GM21723 (cell line): ENCODE measurements around the gene SOBP.
"Not testable (repeated sequence)": the region's sequence is repeated elsewhere in the genome, so short reads cannot be mapped to it uniquely, and the experiment has no call there.

Experiments used
- ATAC-seq: cut with Tn5 transposase; IDR thresholded peaks from one replicate; pipeline ENCODE4 v1.9.1; 2021; ENCODE audit warnings: mild to moderate bottlenecking, moderate library complexity; ENCODE audit not compliant: unreplicated experiment

The SOBP gene

GRCh38 chr6:107546691-107547450 lies 57.0 kb downstream of the SOBP start:
- no peak for ATAC-seq

DNA sequence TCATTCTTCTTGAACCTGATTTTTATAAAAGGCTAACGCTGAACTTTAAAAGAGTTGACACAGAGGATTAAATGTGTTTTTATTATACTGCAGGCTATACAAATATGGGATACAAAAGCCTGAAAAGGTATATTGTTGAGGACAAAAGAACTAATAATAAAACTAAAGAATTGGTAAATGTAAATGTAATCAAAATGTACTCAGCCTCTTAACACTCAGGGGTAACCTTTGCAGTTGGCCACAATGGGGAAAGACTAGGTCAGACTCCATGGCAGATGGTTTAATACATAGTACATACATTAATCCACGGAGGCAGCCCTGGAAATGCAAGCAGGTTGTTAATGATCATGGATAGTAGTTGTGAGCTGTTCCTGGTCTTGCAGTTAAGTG lies 57.5 kb downstream of the SOBP start:
- ATAC-seq = no peak

GRCh38 chr6:107550241-107550840 lies 60.4 kb downstream of the SOBP start:
- ATAC-seq = no peak

DNA sequence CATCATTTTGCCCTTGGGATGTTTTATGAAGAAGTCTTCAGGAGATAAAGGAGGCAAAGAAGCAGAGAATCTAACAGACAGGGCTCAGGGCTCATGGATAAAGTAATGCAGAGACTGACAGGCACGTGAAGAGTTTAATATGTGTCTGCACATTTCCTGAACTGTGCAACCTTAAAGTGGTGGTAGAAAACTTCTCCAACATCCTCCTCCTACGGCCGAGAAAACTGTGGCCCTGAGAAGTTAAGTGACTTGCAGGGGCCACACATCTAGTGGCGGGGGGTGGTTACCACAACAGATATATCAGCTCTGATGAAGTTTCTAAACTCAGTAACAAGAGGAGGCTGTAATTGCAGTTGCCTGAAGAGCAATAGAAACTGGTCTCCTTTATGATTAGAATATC lies 61.0 kb downstream of the SOBP start:
- no peak for ATAC-seq

GRCh38 chr6:107553121-107553520 lies 63.2 kb downstream of the SOBP start:
- not testable (repeated sequence) for ATAC-seq

DNA sequence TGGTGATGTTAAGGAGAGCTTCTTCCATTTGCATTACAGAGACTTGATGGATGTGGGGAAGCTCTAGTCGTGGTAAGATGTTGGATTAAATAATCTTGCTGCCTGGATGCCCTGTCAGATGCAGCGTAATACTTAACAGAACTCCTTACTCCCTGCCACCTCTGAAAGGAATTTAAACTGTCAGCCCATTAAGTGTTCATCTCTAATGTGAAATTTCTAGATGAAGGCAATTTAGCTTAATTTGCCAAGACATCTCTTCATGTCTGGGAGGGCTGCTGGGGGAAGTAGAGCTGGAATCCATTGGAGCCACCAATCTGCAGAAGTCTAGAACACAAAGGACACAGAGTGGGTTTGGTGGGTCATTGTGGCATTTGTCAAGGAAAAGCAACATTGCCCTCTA lies 64.4 kb downstream of the SOBP start:
- no peak for ATAC-seq

- ATAC-seq = no peak
Observed at GRCh38 chr6:107554918-107555317, 65.0 kb downstream of the SOBP start.

DNA sequence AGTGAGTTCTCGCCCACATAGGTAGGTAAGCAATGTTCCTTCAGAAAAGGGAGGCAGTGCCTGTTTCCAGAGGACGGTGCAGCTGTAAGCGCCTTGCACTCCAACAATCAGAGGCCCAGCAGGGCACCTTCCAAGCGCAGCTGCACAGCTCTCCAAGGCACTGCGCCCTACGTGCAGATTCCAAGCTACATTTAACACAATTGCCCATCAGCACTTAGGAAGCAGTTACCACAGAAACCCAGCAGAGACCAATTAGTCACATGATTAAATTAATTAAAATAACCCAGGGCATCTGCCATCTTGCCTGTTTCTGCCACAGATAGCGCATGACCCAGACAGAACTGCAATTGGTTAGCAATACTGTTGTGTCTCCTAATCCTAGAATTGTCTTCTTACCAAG lies 65.5 kb downstream of the SOBP start:
- ATAC-seq = no peak

DNA sequence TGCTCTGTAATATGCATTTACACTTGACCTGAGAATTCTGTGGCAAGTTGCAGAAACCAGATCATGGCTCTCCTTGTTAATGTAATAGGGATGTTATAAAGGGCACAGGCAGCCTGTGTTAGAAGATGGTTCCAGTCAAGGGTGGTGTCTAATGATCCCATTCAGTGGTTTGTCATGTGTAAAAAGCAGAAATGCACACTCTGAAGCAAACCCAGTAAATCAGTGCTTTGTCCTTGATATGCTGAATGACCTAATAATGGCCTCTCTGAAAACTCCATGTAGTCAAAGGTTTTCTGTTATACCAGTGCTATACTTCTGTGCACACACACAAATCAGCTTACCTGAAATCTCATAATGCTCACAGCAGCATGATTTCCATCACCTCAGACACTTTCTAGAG lies 66.2 kb downstream of the SOBP start:
- ATAC-seq = no peak

DNA sequence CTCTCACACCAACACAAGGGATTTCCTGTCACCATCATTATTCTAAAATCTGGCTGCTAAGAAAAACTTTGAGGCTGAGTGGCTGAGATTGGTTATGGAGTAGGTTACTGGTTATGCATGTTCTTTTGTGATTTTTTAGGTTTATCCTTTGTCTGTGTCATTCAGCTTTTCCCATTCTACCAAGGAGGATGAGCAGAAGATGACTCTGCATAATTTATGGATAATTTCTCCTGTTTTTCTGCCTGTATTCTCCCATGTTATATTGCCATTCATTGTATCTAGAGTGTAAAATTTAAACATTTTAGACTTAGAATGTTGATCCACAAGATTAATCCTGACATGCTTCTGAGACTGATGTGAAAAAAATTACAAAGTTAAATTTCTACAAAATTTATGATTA lies 67.8 kb downstream of the SOBP start:
- no peak for ATAC-seq

GRCh38 chr6:107560657-107561056 lies 70.7 kb downstream of the SOBP start:
- ATAC-seq = no peak

DNA sequence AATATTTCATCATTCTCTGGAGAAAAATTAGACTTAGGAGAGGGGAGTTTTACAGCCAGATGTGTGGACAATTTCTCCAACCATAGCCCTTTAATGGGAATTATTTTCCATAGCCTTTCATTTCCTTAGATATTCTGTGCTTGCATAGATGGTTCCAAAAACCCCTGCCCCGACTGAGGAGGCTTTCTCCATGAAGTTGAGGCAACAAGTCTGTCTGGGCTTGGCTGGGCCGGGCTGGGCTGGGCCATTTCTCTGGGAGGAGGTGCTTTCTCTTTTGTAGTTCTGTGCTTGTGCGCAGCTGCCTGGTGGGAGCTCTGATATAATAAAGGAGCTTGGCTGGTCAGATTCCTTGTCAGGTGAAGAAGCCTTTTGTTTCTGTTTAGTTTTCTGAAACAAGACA lies 71.4 kb downstream of the SOBP start:
- ATAC-seq = no peak

- ATAC-seq = no peak
Observed at GRCh38 chr6:107563694-107564588, 74.0 kb downstream of the SOBP start.

GRCh38 chr6:107564589-107564951 lies 74.7 kb downstream of the SOBP start:
- no peak for ATAC-seq

DNA sequence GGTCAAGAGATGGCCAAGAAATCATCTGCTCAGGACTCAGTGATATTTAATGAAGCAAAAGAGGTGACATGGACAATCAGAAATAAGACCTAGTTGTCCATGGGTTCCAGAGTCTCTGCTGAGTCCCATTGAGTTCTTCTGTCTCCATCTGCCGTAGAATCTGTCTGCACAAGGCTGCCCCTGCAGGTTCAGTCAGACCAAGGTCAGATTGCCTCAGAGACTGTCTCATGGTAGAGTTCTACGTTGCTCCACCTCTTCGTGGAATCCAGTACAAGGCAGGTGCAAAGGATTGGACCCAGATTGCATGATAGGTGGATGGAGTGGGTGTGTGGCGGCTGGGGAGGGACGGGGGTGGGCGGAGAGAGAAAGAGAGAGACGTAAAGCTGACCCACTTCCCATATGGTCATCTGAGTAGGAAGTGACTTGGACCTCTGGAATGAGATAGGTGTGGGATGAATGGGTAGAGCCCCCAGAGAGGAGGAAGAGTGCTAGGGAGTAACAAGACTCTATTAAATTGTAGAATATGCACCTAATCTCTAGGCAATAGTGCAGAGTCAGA lies 75.3 kb downstream of the SOBP start:
- ATAC-seq = no peak

- ATAC-seq = no peak
Observed at GRCh38 chr6:107567643-107568042, 77.7 kb downstream of the SOBP start.

DNA sequence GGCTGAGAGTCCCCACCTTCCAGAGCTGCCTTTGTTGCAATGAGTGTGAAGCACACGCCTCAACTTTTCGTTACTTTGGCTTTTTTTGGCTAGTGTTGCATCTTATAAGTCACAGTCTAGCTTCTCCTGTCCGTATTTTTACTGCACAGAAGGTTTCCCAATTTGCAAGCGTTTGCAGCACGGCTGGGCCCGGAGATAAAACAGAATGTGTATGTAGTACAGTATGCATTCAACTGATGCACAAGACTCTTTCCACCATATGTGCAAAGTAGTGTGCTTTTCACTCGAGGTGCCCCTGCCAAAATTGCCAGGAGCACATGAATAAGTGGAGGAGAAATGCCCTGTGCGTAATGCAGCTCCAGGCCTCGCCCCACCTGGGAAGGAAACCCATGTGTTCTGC lies 79.6 kb downstream of the SOBP start:
- ATAC-seq = no peak

- no peak for ATAC-seq
Observed at GRCh38 chr6:107571354-107571753, 81.4 kb downstream of the SOBP start.

- ATAC-seq = no peak
Observed at GRCh38 chr6:107572886-107573285, 83.0 kb downstream of the SOBP start.

DNA sequence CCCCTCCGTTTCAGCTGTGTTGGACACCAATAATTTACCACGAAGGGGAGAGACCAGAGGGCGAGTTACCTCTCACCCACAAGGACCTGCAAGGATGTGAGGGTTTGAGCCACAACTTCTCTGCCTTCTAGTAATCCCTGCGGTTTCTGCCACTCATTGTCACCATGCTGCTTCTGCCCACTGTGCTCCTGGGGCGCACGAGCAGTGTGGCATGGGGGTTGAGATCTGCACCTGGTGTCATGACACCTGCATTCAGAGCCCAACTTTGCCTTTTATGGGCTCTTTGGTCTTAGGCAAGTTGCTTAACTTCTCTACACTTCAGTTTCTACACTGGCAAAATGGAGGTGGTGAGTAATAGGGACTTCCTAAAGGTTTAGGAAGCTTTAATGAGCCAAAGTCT lies 84.9 kb downstream of the SOBP start:
- no peak for ATAC-seq

- no peak for ATAC-seq
Observed at GRCh38 chr6:107576852-107577251, 86.9 kb downstream of the SOBP start.
